GM20000 (cell line): Measurements from ENCODE around the gene OSGEPL1.

Experiments
- DNase-seq: peaks from one replicate; pipeline ENCODE4 v3.0.0; 2012; ENCODE audit warnings: low spot score
- CTCF ChIP-seq: IDR thresholded peaks from 2 replicates; pipeline ENCODE4 v1.5.1; 2012; ENCODE audit warnings: mild to moderate bottlenecking, control low read depth; ENCODE audit errors: extremely low read depth, missing control alignments

The OSGEPL1 gene

GRCh38 chr2:189797902-189798301 lies 35.3 kb upstream of the OSGEPL1 start:
- DNase-seq: no peak
- no peak for TF ChIP-seq CTCF

- DNase-seq: no peak
- TF ChIP-seq CTCF: no peak
Observed at GRCh38 chr2:189794310-189794709, 31.7 kb upstream of the OSGEPL1 start.

GRCh38 chr2:189791338-189792042 lies 28.9 kb upstream of the OSGEPL1 start:
- TF ChIP-seq CTCF: no peak
- DNase-seq: no peak

GRCh38 chr2:189783927-189784867 lies 21.6 kb upstream of the OSGEPL1 start, which contains the start of the genes ORMDL1 and PMS1:
ORMDL1 (minus strand) TSS chr2:189784339; CDS start chr2:189782595, 1,744 bp downstream.
PMS1 (plus strand) TSS chr2:189784450; CDS start chr2:189791810, 7,360 bp downstream.
- no peak for TF ChIP-seq CTCF
- peak; percentile 95 for DNase-seq

- peak; percentile 44 for DNase-seq
- no peak for TF ChIP-seq CTCF
Observed at GRCh38 chr2:189783451-189783926, 20.9 kb upstream of the OSGEPL1 start.

GRCh38 chr2:189782221-189782671 lies 19.7 kb upstream of the OSGEPL1 start:
- no peak for DNase-seq
- TF ChIP-seq CTCF: no peak

- TF ChIP-seq CTCF: no peak
- no peak for DNase-seq
Observed at GRCh38 chr2:189772212-189772611, 9.6 kb upstream of the OSGEPL1 start.
